AG09319 (cell line): Measurements from ENCODE around the gene AGAP1.

ENCODE experiments used
- DNase-seq: peaks from one replicate; pipeline ENCODE4 v3.0.0-alpha.2; 2010; ENCODE audit warnings: low read depth; ENCODE audit errors: extremely low read depth
- CTCF ChIP-seq: IDR thresholded peaks from 2 replicates; pipeline ENCODE4 v1.5.1; 2011; ENCODE audit warnings: low read depth, mild to moderate bottlenecking, inconsistent platforms, low read length, moderate library complexity

The AGAP1 gene

GRCh38 chr2:235514627-235515363 is 21.0 kb downstream of the AGAP1 start:
- no peak for TF ChIP-seq CTCF
- DNase-seq, result no peak

GRCh38 chr2:235515364-235515742 is 21.5 kb downstream of the AGAP1 start:
- no peak for TF ChIP-seq CTCF
- no peak for DNase-seq

GRCh38 chr2:235515821-235516220 is 22.0 kb downstream of the AGAP1 start:
- TF ChIP-seq CTCF, result no peak
- no peak for DNase-seq

- no peak for TF ChIP-seq CTCF
- no peak for DNase-seq
These were observed 22.4 kb downstream of the AGAP1 start for GRCh38 chr2:235516257-235516656.

- no peak for TF ChIP-seq CTCF
- DNase-seq, result no peak
These were observed 24.7 kb downstream of the AGAP1 start for GRCh38 chr2:235518322-235519090.

- no peak for DNase-seq
- TF ChIP-seq CTCF, result no peak
These were observed 26.9 kb downstream of the AGAP1 start for GRCh38 chr2:235520787-235521186.

- no peak for DNase-seq
- TF ChIP-seq CTCF, result no peak
These were observed 28.0 kb downstream of the AGAP1 start for GRCh38 chr2:235521844-235522243.
